Epidermal melanocyte (primary cell): ENCODE measurements around the gene TRAPPC12.

Experiments used
- DNase-seq: peaks from one replicate; pipeline ENCODE4 v3.0.0; 2011; ENCODE audit warnings: low spot score; ENCODE audit not compliant: insufficient read length

TRAPPC12 gene

GRCh38 chr2:3465844-3466481 is 86.5 kb downstream of the TRAPPC12 start:
- DNase-seq = peak; percentile 80

GRCh38 chr2:3466482-3466863 is 87.0 kb downstream of the TRAPPC12 start:
- DNase-seq = no peak

- DNase-seq = no peak
Observed at GRCh38 chr2:3466966-3467365, 87.5 kb downstream of the TRAPPC12 start.

- no peak for DNase-seq
Observed at GRCh38 chr2:3467654-3468053, 88.2 kb downstream of the TRAPPC12 start.

- DNase-seq = no peak
Observed at GRCh38 chr2:3468296-3468988, 88.9 kb downstream of the TRAPPC12 start.

GRCh38 chr2:3469486-3469885 is 90.0 kb downstream of the TRAPPC12 start:
- DNase-seq = no peak

- no peak for DNase-seq
Observed at GRCh38 chr2:3470166-3470651, 90.7 kb downstream of the TRAPPC12 start.

GRCh38 chr2:3470856-3471737 is 91.6 kb downstream of the TRAPPC12 start:
- DNase-seq = no peak

- DNase-seq = no peak
Observed at GRCh38 chr2:3472296-3472695, 92.8 kb downstream of the TRAPPC12 start.

- no peak for DNase-seq
Observed at GRCh38 chr2:3472966-3473365, 93.5 kb downstream of the TRAPPC12 start.

- no peak for DNase-seq
Observed at GRCh38 chr2:3475771-3476170, 96.3 kb downstream of the TRAPPC12 start.

- peak; percentile 86 for DNase-seq
Observed at GRCh38 chr2:3476321-3476984, 97.0 kb downstream of the TRAPPC12 start.

GRCh38 chr2:3476985-3477327 is 97.5 kb downstream of the TRAPPC12 start:
- no peak for DNase-seq

GRCh38 chr2:3478846-3479385 is 99.4 kb downstream of the TRAPPC12 start:
- no peak for DNase-seq

GRCh38 chr2:3479430-3480320 is 100.2 kb downstream of the TRAPPC12 start:
- no peak for DNase-seq

- no peak for DNase-seq
Observed at GRCh38 chr2:3480352-3481010, 101.0 kb downstream of the TRAPPC12 start.

- DNase-seq = no peak
Observed at GRCh38 chr2:3481011-3481400, 101.5 kb downstream of the TRAPPC12 start.

GRCh38 chr2:3481736-3482362 is 102.4 kb downstream of the TRAPPC12 start:
- no peak for DNase-seq

- no peak for DNase-seq
Observed at GRCh38 chr2:3482363-3482821, 102.9 kb downstream of the TRAPPC12 start.
